GM20000 (cell line): ENCODE measurements around the gene TMEM163.

Experiments
- DNase-seq: peaks from one replicate; pipeline ENCODE4 v3.0.0; 2012; ENCODE audit warnings: low spot score
- CTCF ChIP-seq: IDR thresholded peaks from 2 replicates; pipeline ENCODE4 v1.5.1; 2012; ENCODE audit warnings: mild to moderate bottlenecking, control low read depth; ENCODE audit errors: extremely low read depth, missing control alignments

Gene TMEM163

DNA sequence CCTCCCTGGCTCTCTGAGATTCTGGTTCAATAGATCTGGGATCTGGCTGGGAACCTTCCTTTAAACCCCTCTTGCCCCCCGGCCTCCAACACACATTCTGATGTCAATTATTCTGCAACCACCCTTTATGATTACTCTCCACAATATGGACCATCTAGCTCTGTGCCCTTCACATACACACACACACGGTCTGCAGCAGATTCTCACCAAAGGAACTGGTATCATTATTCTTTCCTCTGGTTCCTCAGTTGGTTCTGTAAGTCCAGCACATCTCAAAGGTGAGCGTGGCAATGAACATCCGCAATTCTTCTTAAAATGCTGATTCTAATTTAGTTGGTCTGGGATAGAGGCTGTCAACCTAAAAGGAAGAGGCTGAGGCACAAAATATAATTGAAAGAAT is 2.8 kb upstream of the TMEM163 start:
- DNase-seq, result no peak
- no peak for TF ChIP-seq CTCF

DNA sequence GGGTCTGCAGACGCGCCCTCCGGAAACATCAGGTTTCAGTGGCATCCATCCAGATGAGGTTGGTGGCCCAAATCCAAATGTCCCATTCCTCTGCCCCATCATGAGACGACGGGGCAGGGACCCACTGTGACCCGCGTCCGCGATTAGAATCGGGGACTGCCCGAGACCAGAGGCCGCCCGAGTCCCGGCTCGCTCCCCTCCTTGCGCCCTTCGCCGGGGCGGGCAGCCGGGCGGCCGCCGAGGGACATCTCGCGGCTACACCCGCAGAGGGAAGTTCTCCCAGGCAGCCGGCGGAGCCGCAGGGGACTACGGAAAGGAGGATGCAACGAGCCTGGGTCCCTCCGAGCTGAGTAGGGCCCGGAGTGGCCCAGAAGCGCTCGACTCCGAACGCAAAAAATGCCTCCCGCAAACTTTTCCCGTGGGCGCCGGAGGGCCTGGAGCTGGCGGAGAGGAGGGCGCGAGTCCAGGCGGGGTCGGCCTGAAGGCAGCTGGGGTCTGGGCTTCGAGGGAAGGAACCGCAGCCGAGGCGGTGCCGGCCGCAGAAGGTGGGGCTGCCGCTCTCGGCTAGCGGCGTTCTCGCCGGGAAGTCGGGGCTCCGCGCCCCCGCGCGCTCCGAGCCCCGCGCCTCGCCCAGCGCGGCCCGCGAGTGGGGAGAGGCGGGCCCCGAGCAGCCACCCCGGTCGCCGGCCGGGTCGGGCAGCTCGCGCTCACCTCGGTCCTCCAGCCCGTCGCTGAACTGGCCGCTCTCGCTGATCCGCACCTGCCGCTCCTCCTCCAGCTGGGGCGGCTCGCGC is 580 bp downstream of the TMEM163 start:
- DNase-seq, result peak; percentile 70
- no peak for TF ChIP-seq CTCF

- DNase-seq, result no peak
- no peak for TF ChIP-seq CTCF
Measured at GRCh38 chr2:134717286-134718022, 1.3 kb downstream of the TMEM163 start.

DNA sequence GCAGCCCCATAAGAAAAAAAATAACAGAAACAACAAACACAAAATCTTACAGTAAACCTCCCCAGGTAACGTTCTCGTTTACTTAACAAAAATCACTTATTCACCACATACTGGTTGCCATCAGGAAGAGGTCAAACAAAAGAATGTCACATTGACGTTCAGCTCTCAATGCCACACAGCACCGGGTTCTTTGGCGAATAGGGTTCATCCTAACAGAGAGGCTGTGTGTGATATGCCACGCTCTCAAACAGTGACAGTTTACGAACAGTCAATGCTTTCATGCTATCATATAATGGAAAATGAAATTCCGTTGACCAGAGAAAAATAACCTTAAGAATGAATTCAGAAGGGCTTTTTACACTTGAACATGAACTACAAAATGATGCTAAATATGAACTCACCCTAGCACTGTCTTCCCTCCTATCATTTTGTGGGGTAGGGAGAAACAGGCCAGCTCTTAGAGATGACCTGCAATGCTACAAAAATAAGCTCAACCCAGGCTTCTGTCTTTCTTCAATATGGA is 2.0 kb downstream of the TMEM163 start:
- DNase-seq, result no peak
- no peak for TF ChIP-seq CTCF

DNA sequence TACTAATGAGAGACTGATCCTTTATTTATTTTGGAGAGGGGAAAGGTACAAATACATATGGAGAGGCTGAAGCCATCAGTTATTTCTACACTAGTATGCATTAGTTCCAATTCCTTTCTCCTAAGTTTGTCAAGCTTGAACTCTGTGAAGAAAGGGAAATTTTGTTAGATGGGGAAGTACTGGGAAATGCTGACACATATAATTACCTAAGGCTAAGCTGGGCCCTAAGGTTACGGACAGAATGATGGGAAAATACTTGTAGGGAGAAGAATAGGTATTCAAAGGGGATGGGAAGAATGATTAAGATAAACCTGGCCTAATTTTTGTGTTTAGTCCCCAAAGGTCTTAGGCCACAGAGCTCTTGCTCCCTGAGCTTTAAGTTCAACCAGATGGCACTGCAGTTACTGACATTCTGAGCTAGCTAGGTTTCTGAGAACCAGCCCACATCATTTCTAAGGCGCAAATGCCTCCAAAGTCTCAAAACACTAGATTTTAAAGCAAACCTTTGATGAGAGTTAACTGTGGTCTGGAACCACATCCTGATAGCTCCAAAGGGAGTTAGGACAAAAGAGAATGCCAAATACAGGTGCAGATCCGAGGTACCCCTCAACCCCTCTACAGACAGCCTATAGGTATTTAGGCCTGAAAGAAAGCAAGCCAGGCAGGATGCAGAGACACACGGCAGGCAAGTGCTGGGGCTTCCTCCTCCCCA is 2.7 kb downstream of the TMEM163 start:
- no peak for TF ChIP-seq CTCF

GRCh38 chr2:134714228-134714627 is 4.6 kb downstream of the TMEM163 start:
- no peak for DNase-seq
- no peak for TF ChIP-seq CTCF

More for the DNA sequence above, 2.7 kb downstream of the TMEM163 start:
- DNase-seq, result no peak
